NT2/D1 (cell line): ENCODE results near the gene MAPK13.
"Not testable (repeated sequence)": the region's sequence is repeated elsewhere in the genome, so short reads cannot be mapped to it uniquely, and the experiment has no call there.

Experiments used
- DNase-seq: peaks from one replicate; pipeline ENCODE4 v3.0.0-alpha.2; 2011; ENCODE audit warnings: low read depth, low spot score
- H3K27me3 ChIP-seq: 2 replicates; pipeline ENCODE4 v1.6.0; 2011; ENCODE audit warnings: mild to moderate bottlenecking; ENCODE audit not compliant: insufficient read length, insufficient read depth
- H3K36me3 ChIP-seq: 2 replicates; pipeline ENCODE4 v1.6.1; 2011; ENCODE audit warnings: mild to moderate bottlenecking, low read length, mixed read lengths; ENCODE audit not compliant: insufficient read depth, insufficient read length
- H3K4me1 ChIP-seq: 2 replicates; pipeline ENCODE4 v1.5.1; 2011; ENCODE audit not compliant: insufficient read depth, insufficient read length
- H3K4me3 ChIP-seq: 2 replicates; pipeline ENCODE4 v1.5.1; 2011; ENCODE audit warnings: low read depth; ENCODE audit not compliant: insufficient read length
- H3K9ac ChIP-seq: 2 replicates; pipeline ENCODE4 v1.6.0; 2011; ENCODE audit warnings: low read depth; ENCODE audit not compliant: insufficient read length
- H3K9me3 ChIP-seq: 2 replicates; pipeline ENCODE4 v1.5.1; 2011; ENCODE audit warnings: mild to moderate bottlenecking, low read length; ENCODE audit not compliant: insufficient read depth
- SUZ12 ChIP-seq: IDR thresholded peaks from 2 replicates; pipeline ENCODE4 v1.6.1; 2011; ENCODE audit not compliant: insufficient read length, insufficient read depth; ENCODE audit errors: extremely low read depth
- YY1 ChIP-seq: IDR thresholded peaks from 2 replicates; pipeline ENCODE4 v1.6.1; 2011; ENCODE audit not compliant: insufficient read length, insufficient read depth
- ZNF274 ChIP-seq: IDR thresholded peaks from 2 replicates; pipeline ENCODE4 v1.6.1; 2011; ENCODE audit warnings: mild to moderate bottlenecking, low read depth, low read length

The MAPK13 gene

GRCh38 chr6:36120539-36120938 is 9.8 kb upstream of the MAPK13 start:
- peaks cover 4% of the 10 kb centered on the region for H3K4me1 ChIP-seq
- no peak overlapping the region for H3K9ac ChIP-seq
- no peaks in the 10 kb centered on the region for H3K9me3 ChIP-seq
- no peaks in the 10 kb centered on the region for H3K36me3 ChIP-seq
- TF ChIP-seq ZNF274 (no peak), YY1 (no peak), SUZ12 (no peak)
- DNase-seq, result no peak
- no peak overlapping the region for H3K4me3 ChIP-seq
- no peaks in the 10 kb centered on the region for H3K27me3 ChIP-seq

- Histone ChIP-seq H3K9ac (no peak overlapping the region), H3K27me3 (no peaks in the 10 kb centered on the region), H3K4me1 (peaks cover 4% of the 10 kb centered on the region), H3K4me3 (no peak overlapping the region), H3K9me3 (no peaks in the 10 kb centered on the region), H3K36me3 (no peaks in the 10 kb centered on the region)
- DNase-seq, result no peak
- TF ChIP-seq YY1, result no peak
- TF ChIP-seq SUZ12, result no peak
- no peak for TF ChIP-seq ZNF274
These were observed 9.1 kb upstream of the MAPK13 start for GRCh38 chr6:36120979-36121786.

DNA sequence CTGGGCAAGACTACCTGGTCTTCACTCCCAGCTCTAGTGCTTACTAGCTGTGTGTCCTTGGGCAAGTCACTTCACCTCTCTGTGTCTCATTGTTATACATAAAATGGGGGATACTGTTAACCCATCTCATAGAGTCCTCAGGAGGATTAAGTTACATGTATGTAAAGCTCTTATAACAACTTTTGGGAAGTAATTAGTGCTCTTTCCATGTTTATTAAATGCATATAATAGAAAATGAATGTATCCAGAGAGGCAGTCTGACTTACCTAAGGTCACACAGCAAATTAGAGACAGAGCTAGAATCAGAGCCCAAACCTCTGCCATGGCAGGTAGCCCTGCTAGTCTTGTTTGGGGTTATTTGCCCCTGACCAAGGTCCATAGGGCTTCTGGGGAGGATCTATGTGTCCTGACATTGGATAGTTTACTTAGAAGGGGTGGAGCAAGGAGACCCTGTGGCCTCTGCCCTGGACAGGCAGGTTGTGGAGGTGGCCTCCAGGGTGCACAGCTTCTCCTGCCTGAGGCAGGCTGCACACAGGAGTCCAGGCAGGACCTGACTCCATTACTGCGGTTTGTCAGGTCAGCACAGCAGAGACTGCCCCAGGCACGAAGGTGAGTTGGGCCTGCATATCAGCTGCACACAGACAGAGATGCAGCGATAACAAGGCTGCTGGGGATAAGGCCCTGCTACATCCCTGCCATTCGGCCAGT is 8.4 kb upstream of the MAPK13 start:
- no peaks in the 10 kb centered on the region for H3K27me3 ChIP-seq
- no peaks in the 10 kb centered on the region for H3K9me3 ChIP-seq
- H3K4me3 ChIP-seq, result no peak overlapping the region
- H3K36me3 ChIP-seq, result no peaks in the 10 kb centered on the region
- DNase-seq, result no peak
- H3K9ac ChIP-seq, result no peak overlapping the region
- peaks cover 4% of the 10 kb centered on the region for H3K4me1 ChIP-seq
- TF ChIP-seq SUZ12 (no peak), ZNF274 (no peak), YY1 (no peak)

DNA sequence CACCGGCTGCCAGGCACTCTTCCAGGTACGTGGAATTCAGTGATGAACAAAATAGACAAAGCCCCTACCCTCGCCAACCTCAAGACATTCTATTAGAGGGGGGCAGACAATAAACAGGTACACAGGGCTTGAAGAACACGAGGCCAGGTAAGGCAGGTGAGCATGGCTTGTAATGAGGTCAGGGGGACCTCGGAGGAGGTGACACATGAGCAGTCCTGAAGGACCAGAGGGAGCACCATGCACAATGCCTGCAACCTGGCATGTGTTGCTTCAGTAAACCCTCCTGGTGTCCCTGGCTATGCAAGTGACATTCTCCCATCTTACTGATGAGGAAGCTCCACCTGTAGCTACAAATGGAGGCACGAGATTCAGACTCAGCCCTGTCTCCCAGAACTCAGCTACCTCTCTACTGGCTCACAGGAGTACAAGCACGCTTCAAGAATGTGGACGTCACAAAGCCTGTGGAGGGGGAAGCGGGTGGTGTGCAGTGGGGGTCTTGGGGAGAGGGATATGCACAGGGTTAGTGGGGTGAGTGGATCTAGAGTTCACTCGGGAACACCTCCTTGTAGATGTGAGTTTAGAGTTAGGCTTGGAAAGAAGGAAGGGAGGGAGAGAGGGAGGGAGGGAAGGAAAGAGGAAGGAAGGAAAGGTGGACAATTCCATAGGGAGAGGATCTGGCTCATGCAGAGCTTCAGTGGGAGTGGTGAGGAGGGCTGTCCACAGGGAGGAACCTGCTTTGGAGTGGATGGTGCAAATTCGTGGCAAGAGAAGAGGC is 7.6 kb upstream of the MAPK13 start:
- Histone ChIP-seq H3K4me1 (peaks cover 4% of the 10 kb centered on the region), H3K27me3 (no peaks in the 10 kb centered on the region), H3K36me3 (no peaks in the 10 kb centered on the region), H3K4me3 (no peak overlapping the region), H3K9ac (no peak overlapping the region), H3K9me3 (no peaks in the 10 kb centered on the region)
- DNase-seq, result no peak
- TF ChIP-seq SUZ12 (no peak), ZNF274 (no peak), YY1 (no peak)

DNA sequence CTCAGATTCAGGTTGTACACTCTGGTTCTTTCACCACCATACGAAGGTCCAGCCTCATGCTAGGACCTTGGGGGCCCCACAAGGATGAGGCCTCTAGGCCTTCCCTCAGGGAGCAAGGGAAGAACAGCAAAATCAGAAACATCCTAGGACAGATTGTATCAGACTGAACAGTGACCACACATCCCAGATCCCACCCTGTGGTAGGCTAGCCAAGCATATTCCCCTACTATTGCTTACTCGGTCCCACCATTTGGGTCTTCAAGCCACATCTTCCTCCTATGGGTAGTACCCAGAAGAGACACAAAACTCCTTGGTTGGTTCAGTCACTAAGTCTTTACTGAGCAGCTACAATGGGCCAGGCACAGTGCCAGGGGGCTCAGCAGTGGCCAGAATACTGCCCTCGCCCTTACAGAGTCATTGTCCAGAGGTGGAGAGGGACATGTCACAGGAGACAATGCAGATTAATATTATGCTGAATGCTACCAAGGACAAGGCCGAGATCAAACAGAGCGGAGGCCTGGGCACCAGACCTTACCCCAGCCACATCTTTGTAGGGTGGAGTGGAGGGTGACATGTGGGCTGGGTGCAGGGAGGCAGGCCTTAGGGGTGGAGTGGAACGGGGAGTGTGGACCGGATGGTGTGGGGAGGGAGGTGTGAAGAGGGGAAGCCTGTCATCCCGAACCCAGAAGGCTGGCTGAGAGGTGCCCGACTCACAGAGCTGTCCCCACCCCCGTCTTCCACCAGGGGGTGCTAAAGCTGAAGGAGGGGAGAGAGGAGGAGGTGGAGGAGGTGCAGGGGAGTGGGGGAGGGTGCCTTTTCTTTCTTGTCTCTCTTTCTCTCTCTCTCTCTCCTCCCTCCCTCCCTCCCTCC is 6.8 kb upstream of the MAPK13 start:
- Histone ChIP-seq H3K4me3 (no peak overlapping the region), H3K4me1 (peaks cover 4% of the 10 kb centered on the region), H3K9ac (no peak overlapping the region), H3K27me3 (peaks cover 3% of the 10 kb centered on the region), H3K9me3 (no peaks in the 10 kb centered on the region), H3K36me3 (no peaks in the 10 kb centered on the region)
- peak; percentile 66 for DNase-seq
- TF ChIP-seq ZNF274, result no peak
- no peak for TF ChIP-seq SUZ12
- TF ChIP-seq YY1, result no peak

DNA sequence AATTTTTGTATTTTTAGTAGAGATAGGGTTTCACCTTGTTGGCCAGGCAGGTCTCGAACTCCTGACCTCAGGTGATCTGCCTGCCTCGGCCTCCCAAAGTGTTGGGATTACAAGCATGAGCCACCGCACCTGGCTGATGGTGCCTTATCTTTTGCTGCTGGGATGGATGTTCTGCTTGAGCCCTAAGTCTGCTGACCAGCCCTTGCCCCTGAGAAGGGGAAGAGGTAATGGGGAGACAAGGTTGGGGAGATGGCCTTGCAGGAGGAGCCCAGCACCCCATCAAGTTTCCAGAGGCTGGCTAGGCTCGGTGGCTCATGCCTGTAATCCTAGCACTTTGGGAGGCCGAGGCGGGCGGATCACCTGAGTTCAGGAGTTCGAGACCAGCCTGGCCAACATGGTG is 6.0 kb upstream of the MAPK13 start:
- DNase-seq, H3K4me3 ChIP-seq, H3K9me3 ChIP-seq, H3K27me3 ChIP-seq, H3K36me3 ChIP-seq, H3K9ac ChIP-seq, H3K4me1 ChIP-seq: not testable (repeated sequence)
